Esophagus squamous epithelium (tissue), 5 donors: ENCODE measurements around the gene MINDY2. TPM values are rescaled to one million over a fixed set of nuclear protein-coding genes. Genes with fewer than 3 reads are reported as not detected.

Experiments used
- DNase-seq: peaks from one replicate; lab custom pipeline; 2025; lab: John Stamatoyannopoulos, UW
- H3K27ac ChIP-seq, 4 donors: fragments of 200-600 bp; sonication (generic); one replicate each; pipeline ENCODE4 v1.5.1; 2016 to 2019; ENCODE audit warnings: mild to moderate bottlenecking in 1 of 4
- H3K27me3 ChIP-seq, 4 donors: fragments of 200-600 bp; sonication (generic); 1 replicate in 3 of 4; 2 replicates in 1 of 4; pipeline versions ENCODE4 v1.5.1 to v1.6.0; 2017 to 2021; ENCODE audit warnings: antibody characterized with exemption in 1 of 4
- H3K36me3 ChIP-seq, 3 donors: fragments of 200-600 bp; sonication (generic); one replicate each; pipeline ENCODE4 v1.5.1; 2016 to 2019
- H3K4me1 ChIP-seq, 3 donors: fragments of 200-600 bp; sonication (generic); one replicate each; pipeline ENCODE4 v1.5.1; 2017 to 2019
- H3K4me3 ChIP-seq, 4 donors: fragments of 200-600 bp; sonication (generic); 1 replicate in 3 of 4; 2 replicates in 1 of 4; pipeline ENCODE4 v1.5.1; 2016 to 2019; ENCODE audit warnings: mild to moderate bottlenecking in 2 of 4, moderate library complexity in 1 of 4
- H3K9me3 ChIP-seq, 3 donors: fragments of 200-600 bp; sonication (generic); one replicate each; pipeline ENCODE4 v1.5.1; 2016 to 2019
- POLR2A ChIP-seq, 4 donors: fragments of 450-650 bp; IDR thresholded peaks; one replicate each; pipeline ENCODE4 v1.6.1; 2017; ENCODE audit warnings: antibody characterized with exemption in 4 of 4, mild to moderate bottlenecking in 4 of 4, moderate library complexity in 3 of 4
- WGBS, 2 donors: methylation state at CpG; one replicate each; pipeline ENCODE4 v1.1.5; 2018; 5-methylcytosine and 5-hydroxymethylcytosine counted together
- intact Hi-C: fragments of 100-400 bp; cut with DNase I; formaldehyde crosslinking; loops from one replicate; pipeline ENCODE4 v1.15.0; 2022
- total RNA-seq, 4 donors: library from RNA; depleted of rRNA; stranded (reverse); fragments of >200 nt; gene quantifications; one replicate each; pipeline ENCODE4 v1.1.0, GENCODE V29; 2016
- TF ChIP-seq, protein P1 (sequence below), 6 experiments: fragments of 450-650 bp in 4 of 6; fragments of 200-600 bp in 2 of 6; sonication (generic) in 2 of 6; IDR thresholded peaks; one replicate each; pipeline ENCODE4 v1.5.1; 2016 to 2019; ENCODE audit warnings: antibody characterized with exemption in 6 of 6, mild to moderate bottlenecking in 4 of 6, moderate library complexity in 4 of 6
- donor health status: DM: yes; HTN: yes; CAD: no.

Gene MINDY2
- total RNA-seq, 4 donors from 2014 or later = 9.1 to 17.0 (median 13.9) TPM

DNA sequence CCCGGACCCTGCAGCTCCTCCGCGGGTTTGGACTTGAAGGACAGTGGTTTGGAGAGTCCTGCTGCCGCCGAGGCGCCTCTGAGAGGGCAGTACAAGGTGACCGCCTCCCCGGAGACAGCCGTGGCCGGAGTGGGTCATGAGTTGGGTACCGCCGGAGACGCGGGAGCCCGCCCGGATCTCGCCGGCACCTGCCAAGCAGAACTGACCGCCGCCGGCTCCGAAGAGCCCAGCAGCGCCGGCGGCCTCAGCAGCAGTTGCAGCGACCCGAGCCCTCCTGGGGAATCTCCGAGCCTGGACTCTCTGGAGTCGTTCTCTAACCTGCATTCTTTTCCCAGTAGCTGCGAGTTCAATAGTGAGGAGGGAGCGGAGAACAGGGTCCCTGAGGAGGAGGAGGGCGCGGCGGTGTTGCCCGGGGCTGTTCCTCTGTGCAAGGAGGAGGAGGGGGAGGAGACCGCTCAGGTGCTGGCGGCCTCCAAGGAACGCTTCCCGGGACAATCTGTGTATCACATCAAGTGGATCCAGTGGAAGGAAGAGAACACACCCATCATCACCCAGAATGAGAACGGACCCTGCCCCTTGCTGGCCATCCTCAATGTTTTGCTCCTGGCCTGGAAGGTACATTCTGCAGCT, 634 bp downstream of the MINDY2 start:
- Histone ChIP-seq H3K4me3 (peak overlapping the region; percentile 88 to 94 (median 93)), H3K27me3 (no peaks in the 10 kb centered on the region), H3K36me3 (no peaks in the 10 kb centered on the region), H3K4me1 (peaks cover 18 to 62% (median 28%) of the 10 kb centered on the region in 3 donors), H3K9me3 (no peaks in the 10 kb centered on the region), H3K27ac (peak overlapping the region; percentile 98 to 100 (median 98))
- intact Hi-C loops = no loop called here
- TF ChIP-seq, protein P1, sequence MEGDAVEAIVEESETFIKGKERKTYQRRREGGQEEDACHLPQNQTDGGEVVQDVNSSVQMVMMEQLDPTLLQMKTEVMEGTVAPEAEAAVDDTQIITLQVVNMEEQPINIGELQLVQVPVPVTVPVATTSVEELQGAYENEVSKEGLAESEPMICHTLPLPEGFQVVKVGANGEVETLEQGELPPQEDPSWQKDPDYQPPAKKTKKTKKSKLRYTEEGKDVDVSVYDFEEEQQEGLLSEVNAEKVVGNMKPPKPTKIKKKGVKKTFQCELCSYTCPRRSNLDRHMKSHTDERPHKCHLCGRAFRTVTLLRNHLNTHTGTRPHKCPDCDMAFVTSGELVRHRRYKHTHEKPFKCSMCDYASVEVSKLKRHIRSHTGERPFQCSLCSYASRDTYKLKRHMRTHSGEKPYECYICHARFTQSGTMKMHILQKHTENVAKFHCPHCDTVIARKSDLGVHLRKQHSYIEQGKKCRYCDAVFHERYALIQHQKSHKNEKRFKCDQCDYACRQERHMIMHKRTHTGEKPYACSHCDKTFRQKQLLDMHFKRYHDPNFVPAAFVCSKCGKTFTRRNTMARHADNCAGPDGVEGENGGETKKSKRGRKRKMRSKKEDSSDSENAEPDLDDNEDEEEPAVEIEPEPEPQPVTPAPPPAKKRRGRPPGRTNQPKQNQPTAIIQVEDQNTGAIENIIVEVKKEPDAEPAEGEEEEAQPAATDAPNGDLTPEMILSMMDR (IDR thresholded peaks at IDR 0.05) = no peak
- peak in 1 of 4 donors; percentile 10 for TF ChIP-seq POLR2A (IDR thresholded peaks at IDR 0.05)
- WGBS, 2 donors = 0% methylated on average over 15 of the region's 40 CpGs; no CpG with 5 or more reads in 1 of the 2 donors
- no peak for DNase-seq

DNA sequence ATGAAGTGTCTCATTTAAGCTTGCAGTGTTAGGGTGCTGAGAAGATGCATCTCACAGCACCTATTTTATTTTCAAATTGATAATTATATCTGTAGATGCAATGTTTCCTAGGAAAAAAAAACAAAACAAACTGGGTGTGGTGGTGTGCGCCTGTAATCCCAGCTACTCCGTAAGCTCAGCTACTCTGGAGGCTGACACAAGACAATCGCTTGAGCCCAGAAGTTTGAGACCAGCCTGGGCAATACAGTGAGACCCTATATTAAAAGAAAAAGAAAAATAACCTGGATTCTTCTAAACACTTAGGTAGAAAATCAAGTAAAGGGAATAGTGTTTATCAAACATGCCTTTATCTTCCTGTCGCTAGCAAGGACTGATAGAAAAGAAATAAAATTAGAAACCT, 1.9 kb downstream of the MINDY2 start:
- Histone ChIP-seq H3K4me3 (peak overlapping the region; percentile 88 to 94 (median 93)), H3K4me1 (peaks cover 18 to 69% (median 28%) of the 10 kb centered on the region in 3 donors), H3K27me3 (no peaks in the 10 kb centered on the region), H3K27ac (peak overlapping the region in 3 of 4 donors; percentile 98 to 100 (median 99)), H3K9me3 (no peaks in the 10 kb centered on the region), H3K36me3 (no peaks in the 10 kb centered on the region)
- DNase-seq = no peak
- intact Hi-C loops = no loop called here
- 33 to 42% methylated on average over 4 of the region's 4 CpGs for WGBS, 2 donors
- no peak for TF ChIP-seq POLR2A (IDR thresholded peaks at IDR 0.05)
- TF ChIP-seq, protein P1 (IDR thresholded peaks at IDR 0.05) = no peak

DNA sequence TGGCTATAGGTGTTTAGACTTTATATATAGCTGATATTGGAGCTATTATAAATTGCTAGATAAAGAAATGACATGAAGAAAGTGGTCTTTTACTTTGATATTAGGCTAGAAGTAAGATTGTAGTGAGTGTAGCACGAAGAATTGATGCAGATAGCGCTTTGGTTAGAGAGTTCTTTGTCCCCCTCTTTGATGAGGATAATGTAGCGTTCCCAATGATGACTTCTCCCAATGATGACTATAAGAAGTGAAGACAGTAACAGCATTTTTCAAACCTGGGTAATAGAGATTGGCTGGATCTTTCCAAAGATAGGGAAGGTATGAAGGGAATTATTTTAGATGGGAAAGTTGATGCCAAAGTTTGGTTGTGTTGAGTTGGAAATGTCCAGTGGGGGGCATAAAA, 4.3 kb downstream of the MINDY2 start:
- H3K27ac ChIP-seq = no peak overlapping the region
- no peaks in the 10 kb centered on the region for H3K9me3 ChIP-seq
- H3K4me3 ChIP-seq = no peak overlapping the region
- H3K27me3 ChIP-seq = no peaks in the 10 kb centered on the region
- WGBS, 2 donors = 90 to 98% methylated on average over 3 of the region's 3 CpGs
- peaks cover 0 to 11% (median 0%) of the 10 kb centered on the region in 3 donors for H3K36me3 ChIP-seq
- H3K4me1 ChIP-seq = peaks cover 14 to 59% (median 23%) of the 10 kb centered on the region in 3 donors
- no peak for DNase-seq
- intact Hi-C loops = no loop called here
- TF ChIP-seq POLR2A (IDR thresholded peaks at IDR 0.05) = no peak
- TF ChIP-seq, protein P1 (IDR thresholded peaks at IDR 0.05) = no peak

DNA sequence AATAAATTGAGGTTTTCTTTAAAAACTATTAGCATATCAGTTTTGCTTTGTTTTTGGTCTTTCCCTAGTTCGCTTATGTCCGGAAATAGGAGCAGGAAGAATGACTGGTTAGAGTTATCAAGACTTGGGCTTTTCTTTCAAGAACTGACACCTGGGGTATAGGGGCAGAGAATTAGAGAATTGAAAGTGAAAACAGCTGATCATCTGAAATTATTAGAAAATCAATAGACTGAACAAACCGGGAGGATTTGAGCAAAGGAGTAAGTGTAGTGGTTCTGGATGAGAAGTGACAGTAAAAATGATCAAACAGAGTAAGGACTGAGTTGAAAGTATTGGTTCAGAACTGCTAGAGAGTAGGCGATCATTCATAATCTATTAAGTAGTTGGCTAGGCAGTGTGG, 6.0 kb downstream of the MINDY2 start:
- peaks cover 0 to 11% (median 0%) of the 10 kb centered on the region in 3 donors for H3K36me3 ChIP-seq
- DNase-seq = no peak
- no peaks in the 10 kb centered on the region for H3K27me3 ChIP-seq
- peaks cover 13 to 53% (median 23%) of the 10 kb centered on the region in 3 donors for H3K4me1 ChIP-seq
- no peak overlapping the region for H3K27ac ChIP-seq
- 80 to 83% methylated on average over 4 of the region's 4 CpGs for WGBS, 2 donors
- H3K9me3 ChIP-seq = no peaks in the 10 kb centered on the region
- TF ChIP-seq POLR2A (IDR thresholded peaks at IDR 0.05) = no peak
- TF ChIP-seq, protein P1 (IDR thresholded peaks at IDR 0.05) = no peak
- no peak overlapping the region for H3K4me3 ChIP-seq
- intact Hi-C loops = no loop called here

DNA sequence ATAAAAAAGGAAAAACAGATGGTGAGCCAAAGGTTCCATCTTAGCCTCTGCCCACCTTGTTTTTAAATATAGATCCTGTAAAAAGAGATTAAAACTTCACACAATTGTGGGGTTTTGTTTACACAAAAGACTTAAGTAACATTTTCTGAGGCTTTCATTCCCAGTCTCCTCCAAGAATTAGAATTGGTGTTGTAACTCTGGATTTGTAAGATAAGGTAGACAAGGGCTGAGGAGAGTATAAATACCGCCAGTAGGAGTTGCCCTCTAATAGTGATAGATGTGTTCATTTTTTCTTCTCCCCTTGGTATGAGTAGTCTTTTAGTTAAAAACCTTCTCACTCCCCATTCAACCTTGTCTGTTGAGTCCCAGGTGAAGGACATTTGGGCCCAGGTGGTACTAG, 8.5 kb downstream of the MINDY2 start:
- TF ChIP-seq, protein P1 (IDR thresholded peaks at IDR 0.05) = no peak
- no peak for TF ChIP-seq POLR2A (IDR thresholded peaks at IDR 0.05)
- Histone ChIP-seq H3K9me3 (no peaks in the 10 kb centered on the region), H3K36me3 (peaks cover 0 to 18% (median 0%) of the 10 kb centered on the region in 3 donors), H3K4me3 (no peak overlapping the region), H3K4me1 (peaks cover 2 to 28% (median 7%) of the 10 kb centered on the region in 3 donors), H3K27me3 (no peaks in the 10 kb centered on the region), H3K27ac (no peak overlapping the region)
- intact Hi-C loops = no loop called here
- DNase-seq = no peak
- 100% methylated on average over 1 of the region's 1 CpG for WGBS, 2 donors
